ENCODE data around the gene ZNF667.

DNA sequence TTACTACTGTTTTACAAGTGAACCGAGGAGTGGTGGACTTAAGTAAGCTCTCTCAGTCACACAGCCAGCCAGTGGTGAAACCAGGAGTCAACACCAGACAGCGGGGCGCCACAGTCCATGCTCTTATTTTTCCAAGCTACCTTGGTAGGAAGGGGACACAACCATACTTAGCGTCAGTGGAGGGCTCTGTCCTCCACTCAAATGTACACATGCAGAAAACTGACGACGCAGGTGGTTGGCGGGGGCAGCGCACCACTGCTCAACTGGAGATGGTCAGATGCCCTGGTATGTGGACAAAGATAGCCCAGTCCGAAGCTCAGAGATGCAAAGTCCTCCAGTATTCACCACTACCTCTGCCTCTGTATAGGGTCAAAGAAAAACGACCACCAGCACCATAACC, 1.1 kb downstream of the ZNF667 start:
- TF ChIP-seq, protein P1, sequence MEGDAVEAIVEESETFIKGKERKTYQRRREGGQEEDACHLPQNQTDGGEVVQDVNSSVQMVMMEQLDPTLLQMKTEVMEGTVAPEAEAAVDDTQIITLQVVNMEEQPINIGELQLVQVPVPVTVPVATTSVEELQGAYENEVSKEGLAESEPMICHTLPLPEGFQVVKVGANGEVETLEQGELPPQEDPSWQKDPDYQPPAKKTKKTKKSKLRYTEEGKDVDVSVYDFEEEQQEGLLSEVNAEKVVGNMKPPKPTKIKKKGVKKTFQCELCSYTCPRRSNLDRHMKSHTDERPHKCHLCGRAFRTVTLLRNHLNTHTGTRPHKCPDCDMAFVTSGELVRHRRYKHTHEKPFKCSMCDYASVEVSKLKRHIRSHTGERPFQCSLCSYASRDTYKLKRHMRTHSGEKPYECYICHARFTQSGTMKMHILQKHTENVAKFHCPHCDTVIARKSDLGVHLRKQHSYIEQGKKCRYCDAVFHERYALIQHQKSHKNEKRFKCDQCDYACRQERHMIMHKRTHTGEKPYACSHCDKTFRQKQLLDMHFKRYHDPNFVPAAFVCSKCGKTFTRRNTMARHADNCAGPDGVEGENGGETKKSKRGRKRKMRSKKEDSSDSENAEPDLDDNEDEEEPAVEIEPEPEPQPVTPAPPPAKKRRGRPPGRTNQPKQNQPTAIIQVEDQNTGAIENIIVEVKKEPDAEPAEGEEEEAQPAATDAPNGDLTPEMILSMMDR (IDR thresholded peaks at IDR 0.05; ENCODE audit: low read depth, low read length): no peak
- TF ChIP-seq POLR2A (IDR thresholded peaks at IDR 0.05; ENCODE audit: extremely low read depth, insufficient read length) (no peak), MYC (IDR thresholded peaks at IDR 0.05; ENCODE audit: low read depth, low read length) (no peak)
- TF ChIP-seq, protein P2, sequence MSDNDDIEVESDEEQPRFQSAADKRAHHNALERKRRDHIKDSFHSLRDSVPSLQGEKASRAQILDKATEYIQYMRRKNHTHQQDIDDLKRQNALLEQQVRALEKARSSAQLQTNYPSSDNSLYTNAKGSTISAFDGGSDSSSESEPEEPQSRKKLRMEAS (IDR thresholded peaks at IDR 0.05; ENCODE audit: low read depth, low read length): no peak
